Astrocyte (in vitro differentiated cells and primary cell): Measurements from ENCODE around the gene SLC5A1. TPM values are rescaled to one million over a fixed set of nuclear protein-coding genes. Genes with fewer than 3 reads are reported as not detected.

Experiments
- DNase-seq: peaks from one replicate; pipeline ENCODE4 v3.0.0-alpha.2; 2010; ENCODE audit warnings: low read depth
- FAIRE-seq: peaks from 2 replicates; lab custom pipeline; 2011; peaks lifted over from hg19 to GRCh38; lab: Jason Lieb, UNC
- H2AFZ ChIP-seq: 2 replicates; pipeline ENCODE4 v1.6.0; 2012; ENCODE audit warnings: low read depth, low read length, inconsistent platforms
- H3K27ac ChIP-seq: 2 replicates; pipeline ENCODE4 v1.5.1; 2011; ENCODE audit warnings: low read depth, low read length, inconsistent platforms
- H3K27me3 ChIP-seq: 2 replicates; pipeline ENCODE4 v1.6.0; 2011; ENCODE audit warnings: low read length, inconsistent platforms; ENCODE audit not compliant: insufficient read depth
- H3K36me3 ChIP-seq: 2 replicates; pipeline ENCODE4 v1.5.1; 2011; ENCODE audit warnings: low read length, inconsistent platforms; ENCODE audit not compliant: insufficient read depth
- H3K4me1 ChIP-seq: 2 replicates; pipeline ENCODE4 v1.5.1; 2011; ENCODE audit warnings: low read length, inconsistent platforms; ENCODE audit not compliant: insufficient read depth
- H3K4me2 ChIP-seq: 2 replicates; pipeline ENCODE4 v1.6.0; 2012; ENCODE audit warnings: low read length, inconsistent platforms
- H3K4me3 ChIP-seq: 2 replicates; pipeline ENCODE4 v1.5.1; 2011; ENCODE audit warnings: low read depth, mild to moderate bottlenecking, low read length, inconsistent platforms; ENCODE audit not compliant: insufficient read depth
- H3K79me2 ChIP-seq: 2 replicates; pipeline ENCODE4 v1.6.0; 2012; ENCODE audit warnings: mild to moderate bottlenecking, low read length, inconsistent platforms; ENCODE audit not compliant: insufficient read depth
- H3K9ac ChIP-seq: 2 replicates; pipeline ENCODE4 v1.6.0; 2012; ENCODE audit warnings: mild to moderate bottlenecking, low read length, inconsistent platforms
- H3K9me3 ChIP-seq: 2 replicates; pipeline ENCODE4 v1.5.1; 2012; ENCODE audit warnings: low read depth, mild to moderate bottlenecking, low read length, inconsistent platforms; ENCODE audit not compliant: insufficient read depth
- H4K20me1 ChIP-seq: 2 replicates; pipeline ENCODE4 v1.6.0; 2012; ENCODE audit warnings: low read length, inconsistent platforms; ENCODE audit not compliant: insufficient read depth
- H3K27ac Mint-ChIP-seq: one replicate; pipeline ENCODE4 v1.8.0; 2021; ENCODE audit warnings: mild to moderate bottlenecking, mixed read lengths; ENCODE audit not compliant: unreplicated experiment
- H3K27me3 Mint-ChIP-seq: one replicate; pipeline ENCODE4 v1.8.0; 2021; ENCODE audit warnings: low read depth, mixed read lengths; ENCODE audit not compliant: unreplicated experiment
- H3K36me3 Mint-ChIP-seq: one replicate; pipeline ENCODE4 v1.8.0; 2021; ENCODE audit warnings: low read depth, mixed read lengths; ENCODE audit not compliant: unreplicated experiment
- H3K4me1 Mint-ChIP-seq: one replicate; pipeline ENCODE4 v1.8.0; 2021; ENCODE audit warnings: low read depth, mixed read lengths; ENCODE audit not compliant: unreplicated experiment
- H3K4me3 Mint-ChIP-seq: one replicate; pipeline ENCODE4 v1.8.0; 2021; ENCODE audit warnings: mild to moderate bottlenecking, moderate library complexity, mixed read lengths; ENCODE audit not compliant: unreplicated experiment
- H3K9me3 Mint-ChIP-seq: one replicate; pipeline ENCODE4 v1.8.0; 2021; ENCODE audit warnings: mild to moderate bottlenecking, mixed read lengths; ENCODE audit not compliant: unreplicated experiment
- EZH2 ChIP-seq: IDR thresholded peaks from 2 replicates; pipeline ENCODE4 v1.6.1; 2012; ENCODE audit warnings: mild to moderate bottlenecking, low read length, inconsistent platforms; ENCODE audit not compliant: insufficient read depth
- total RNA-seq: library from RNA; stranded (reverse); gene quantifications from 2 replicates; pipeline ENCODE4 v1.2.1, GENCODE V29; 2021
- TF ChIP-seq, protein P1 (sequence below): IDR thresholded peaks from 2 replicates; pipeline ENCODE4 v1.5.1; 2011; ENCODE audit warnings: low read depth, mild to moderate bottlenecking, inconsistent platforms, low read length, moderate library complexity; ENCODE audit not compliant: insufficient read depth

The SLC5A1 gene
- total RNA-seq, 1 donor from 2014 or later: not detected

DNA sequence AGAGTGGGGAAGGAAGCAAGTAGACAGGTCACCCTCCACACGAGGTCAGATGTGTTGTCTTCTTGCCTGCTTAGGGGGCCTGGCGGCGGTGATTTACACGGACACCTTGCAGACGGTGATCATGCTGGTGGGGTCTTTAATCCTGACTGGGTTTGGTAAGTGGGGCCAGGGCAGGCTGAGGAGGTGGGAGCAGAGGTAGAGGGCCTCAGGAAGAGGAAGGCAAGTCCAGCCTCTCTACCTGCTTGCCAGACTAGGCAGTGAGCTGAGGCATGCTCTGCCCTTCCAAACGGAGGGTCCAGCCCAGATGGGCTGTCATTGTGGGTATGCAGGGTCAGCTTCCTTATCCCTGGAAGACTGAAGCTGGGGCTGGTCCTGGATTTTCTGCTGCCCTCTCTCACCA, 39.9 kb downstream of the SLC5A1 start:
- Histone ChIP-seq H3K9ac (no peak overlapping the region), H3K79me2 (no peaks in the 10 kb centered on the region), H3K36me3 (no peaks in the 10 kb centered on the region), H3K4me1 (peaks cover 2% of the 10 kb centered on the region), H3K4me3 (no peak overlapping the region), H2AFZ (no peak overlapping the region), H4K20me1 (no peaks in the 10 kb centered on the region), H3K9me3 (no peaks in the 10 kb centered on the region), H3K27ac (no peak overlapping the region), H3K4me2 (no peak overlapping the region), H3K27me3 (no peaks in the 10 kb centered on the region)
- TF ChIP-seq EZH2: no peak
- TF ChIP-seq, protein P1, sequence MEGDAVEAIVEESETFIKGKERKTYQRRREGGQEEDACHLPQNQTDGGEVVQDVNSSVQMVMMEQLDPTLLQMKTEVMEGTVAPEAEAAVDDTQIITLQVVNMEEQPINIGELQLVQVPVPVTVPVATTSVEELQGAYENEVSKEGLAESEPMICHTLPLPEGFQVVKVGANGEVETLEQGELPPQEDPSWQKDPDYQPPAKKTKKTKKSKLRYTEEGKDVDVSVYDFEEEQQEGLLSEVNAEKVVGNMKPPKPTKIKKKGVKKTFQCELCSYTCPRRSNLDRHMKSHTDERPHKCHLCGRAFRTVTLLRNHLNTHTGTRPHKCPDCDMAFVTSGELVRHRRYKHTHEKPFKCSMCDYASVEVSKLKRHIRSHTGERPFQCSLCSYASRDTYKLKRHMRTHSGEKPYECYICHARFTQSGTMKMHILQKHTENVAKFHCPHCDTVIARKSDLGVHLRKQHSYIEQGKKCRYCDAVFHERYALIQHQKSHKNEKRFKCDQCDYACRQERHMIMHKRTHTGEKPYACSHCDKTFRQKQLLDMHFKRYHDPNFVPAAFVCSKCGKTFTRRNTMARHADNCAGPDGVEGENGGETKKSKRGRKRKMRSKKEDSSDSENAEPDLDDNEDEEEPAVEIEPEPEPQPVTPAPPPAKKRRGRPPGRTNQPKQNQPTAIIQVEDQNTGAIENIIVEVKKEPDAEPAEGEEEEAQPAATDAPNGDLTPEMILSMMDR: no peak
- Mint-ChIP-seq H3K4me1 (peaks cover 16% of the 10 kb centered on the region), H3K4me3 (no peak overlapping the region), H3K27ac (no peak overlapping the region), H3K9me3 (peaks cover 5% of the 10 kb centered on the region), H3K36me3 (peaks cover 1% of the 10 kb centered on the region), H3K27me3 (peaks cover 9% of the 10 kb centered on the region)
- FAIRE-seq (no peak), DNase-seq (no peak)

DNA sequence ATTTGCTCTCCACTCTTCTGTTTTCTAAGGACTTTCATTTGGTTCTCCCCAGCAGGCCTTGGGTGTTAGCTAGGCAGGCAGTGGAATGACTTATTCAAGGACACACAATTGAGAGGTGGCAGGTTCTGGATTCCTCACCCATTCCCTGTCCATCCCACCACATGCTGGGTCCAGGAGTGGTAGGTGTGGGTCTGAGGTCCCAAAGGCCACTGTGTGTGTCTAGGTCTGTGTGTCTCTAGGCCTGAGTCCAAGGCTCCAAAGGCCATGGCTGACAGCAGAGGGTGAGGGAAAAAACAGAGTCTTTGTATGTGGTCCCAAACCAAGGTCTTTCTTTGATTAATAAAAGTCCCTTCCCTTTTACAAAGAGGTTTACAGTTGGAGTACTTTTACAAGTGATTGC, 40.8 kb downstream of the SLC5A1 start:
- Mint-ChIP-seq H3K27ac (no peak overlapping the region), H3K36me3 (peaks cover 1% of the 10 kb centered on the region), H3K4me3 (no peak overlapping the region), H3K9me3 (peaks cover 5% of the 10 kb centered on the region), H3K4me1 (peaks cover 16% of the 10 kb centered on the region), H3K27me3 (peaks cover 14% of the 10 kb centered on the region)
- no peaks in the 10 kb centered on the region for H3K9me3 ChIP-seq
- H3K27ac ChIP-seq: no peak overlapping the region
- no peaks in the 10 kb centered on the region for H3K27me3 ChIP-seq
- no peaks in the 10 kb centered on the region for H3K36me3 ChIP-seq
- no peak overlapping the region for H2AFZ ChIP-seq
- H3K79me2 ChIP-seq: no peaks in the 10 kb centered on the region
- H3K9ac ChIP-seq: no peak overlapping the region
- H4K20me1 ChIP-seq: no peaks in the 10 kb centered on the region
- H3K4me3 ChIP-seq: no peak overlapping the region
- H3K4me2 ChIP-seq: no peak overlapping the region
- FAIRE-seq (no peak), DNase-seq (no peak)
- no peak for TF ChIP-seq EZH2
- TF ChIP-seq, protein P1: no peak
- peaks cover 2% of the 10 kb centered on the region for H3K4me1 ChIP-seq

DNA sequence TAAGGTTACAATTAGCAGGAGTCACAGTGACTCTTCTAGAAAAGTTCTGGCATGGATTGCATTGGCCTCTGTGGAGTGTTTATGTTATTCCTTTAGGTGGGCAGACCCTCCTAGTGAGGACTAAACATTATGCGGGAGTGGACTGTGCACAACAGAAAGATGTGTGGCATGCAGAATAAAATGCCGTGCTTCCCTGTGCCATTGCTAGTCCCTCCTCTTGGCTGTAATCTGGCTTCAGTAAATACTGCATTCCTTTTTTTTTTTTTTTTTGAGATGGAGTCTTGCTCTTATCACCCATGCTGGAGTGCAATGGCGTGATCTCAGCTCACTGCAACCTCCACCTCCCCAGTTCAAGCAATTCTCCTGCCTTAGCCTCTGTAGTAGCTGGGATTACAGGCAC, 45.0 kb downstream of the SLC5A1 start:
- no peaks in the 10 kb centered on the region for H3K79me2 ChIP-seq
- Mint-ChIP-seq H3K27me3 (peaks cover 12% of the 10 kb centered on the region), H3K9me3 (peaks cover 5% of the 10 kb centered on the region), H3K4me3 (no peak overlapping the region), H3K36me3 (peaks cover 1% of the 10 kb centered on the region), H3K4me1 (no peaks in the 10 kb centered on the region), H3K27ac (no peak overlapping the region)
- H3K27me3 ChIP-seq: peaks cover 3% of the 10 kb centered on the region
- no peak for TF ChIP-seq EZH2
- TF ChIP-seq, protein P1: no peak
- no peak overlapping the region for H3K9ac ChIP-seq
- H3K4me1 ChIP-seq: no peaks in the 10 kb centered on the region
- no peak overlapping the region for H3K27ac ChIP-seq
- H3K9me3 ChIP-seq: no peaks in the 10 kb centered on the region
- no peaks in the 10 kb centered on the region for H4K20me1 ChIP-seq
- no peaks in the 10 kb centered on the region for H3K36me3 ChIP-seq
- H2AFZ ChIP-seq: no peak overlapping the region
- no peak for DNase-seq
- FAIRE-seq: no peak
- H3K4me3 ChIP-seq: no peak overlapping the region
- H3K4me2 ChIP-seq: no peak overlapping the region
